Activated effector memory CD4-positive, alpha-beta T cell treated with Interleukin-2 at 50 U/mL for 16 hours (primary cell): ENCODE data around the gene PSTPIP1.
A peak's percentile ranks its signal among the peaks of the same experiment; 100 is the strongest.

Experiments used
- DNase-seq: peaks from one replicate; pipeline ENCODE4 v3.0.0-alpha.2; 2020

Gene PSTPIP1

GRCh38 chr15:77020348-77021087, 25.6 kb downstream of the PSTPIP1 start:
- DNase-seq = no peak

DNA sequence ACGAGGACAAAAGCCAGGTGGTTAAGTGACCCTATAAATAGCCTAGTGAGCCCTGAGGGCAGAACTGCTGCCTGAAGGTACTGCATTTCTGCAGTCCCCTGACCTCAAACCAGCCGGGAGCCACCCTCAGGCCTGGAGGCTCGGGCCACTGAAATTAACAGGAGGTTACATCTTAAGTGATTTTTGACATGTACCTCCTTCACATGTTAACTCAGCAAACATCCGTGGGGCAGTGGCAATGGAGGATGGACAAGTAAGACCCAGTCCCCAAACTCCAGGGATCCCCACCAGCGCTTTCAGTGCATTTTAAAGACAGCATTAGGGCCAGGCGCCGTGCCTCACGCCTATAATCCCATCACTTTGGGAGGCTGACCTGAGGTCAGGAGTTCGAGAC, 26.2 kb downstream of the PSTPIP1 start:
- DNase-seq = no peak

GRCh38 chr15:77021803-77022381, 27.0 kb downstream of the PSTPIP1 start:
- no peak for DNase-seq

DNA sequence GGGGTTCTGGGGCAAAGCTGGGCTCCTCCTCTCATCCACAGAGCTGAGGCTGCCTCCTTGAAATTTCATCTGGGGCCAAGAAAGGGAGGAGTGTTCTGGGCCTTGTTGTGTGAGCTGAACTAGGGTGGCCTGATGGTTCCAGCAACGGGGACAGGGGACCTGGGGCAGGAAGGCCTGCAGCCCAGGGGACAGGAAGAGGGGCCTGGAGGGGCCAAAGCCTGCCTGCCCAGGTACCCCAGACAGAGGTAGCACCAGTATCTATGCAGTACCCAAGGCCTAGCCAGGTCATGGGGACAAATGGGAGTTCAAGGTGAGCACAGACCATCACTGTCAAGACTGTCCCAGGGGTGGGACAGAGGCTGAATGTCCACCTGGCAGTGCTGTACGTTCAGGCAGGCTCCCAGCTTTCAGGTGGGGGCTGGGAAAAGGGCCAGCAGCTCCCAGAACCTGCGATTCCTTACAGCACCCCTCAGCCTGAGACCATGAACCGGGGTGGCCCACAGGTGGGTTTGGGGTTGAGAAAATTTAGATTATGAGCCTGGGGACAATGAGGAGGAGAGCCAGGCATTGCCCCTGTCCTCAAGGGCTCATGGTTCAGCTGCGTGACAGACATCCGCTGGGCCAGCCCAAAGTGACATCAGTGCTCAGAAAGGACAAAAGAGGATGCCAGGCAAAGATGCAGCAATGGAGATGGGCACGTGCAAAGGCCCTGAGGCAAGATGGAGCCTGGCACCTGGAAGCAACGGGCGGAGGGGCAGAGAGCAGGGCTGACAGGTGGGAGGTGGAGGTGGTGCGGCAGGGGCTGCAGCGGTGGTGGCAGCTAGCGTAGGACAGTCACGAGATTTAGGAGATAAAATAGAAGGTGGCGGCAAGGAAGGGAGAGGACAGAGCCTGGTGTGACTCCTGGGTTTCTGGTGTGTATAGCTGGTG, 28.0 kb downstream of the PSTPIP1 start:
- no peak for DNase-seq

- no peak for DNase-seq
Observed at GRCh38 chr15:77023576-77024272, 28.8 kb downstream of the PSTPIP1 start.

DNA sequence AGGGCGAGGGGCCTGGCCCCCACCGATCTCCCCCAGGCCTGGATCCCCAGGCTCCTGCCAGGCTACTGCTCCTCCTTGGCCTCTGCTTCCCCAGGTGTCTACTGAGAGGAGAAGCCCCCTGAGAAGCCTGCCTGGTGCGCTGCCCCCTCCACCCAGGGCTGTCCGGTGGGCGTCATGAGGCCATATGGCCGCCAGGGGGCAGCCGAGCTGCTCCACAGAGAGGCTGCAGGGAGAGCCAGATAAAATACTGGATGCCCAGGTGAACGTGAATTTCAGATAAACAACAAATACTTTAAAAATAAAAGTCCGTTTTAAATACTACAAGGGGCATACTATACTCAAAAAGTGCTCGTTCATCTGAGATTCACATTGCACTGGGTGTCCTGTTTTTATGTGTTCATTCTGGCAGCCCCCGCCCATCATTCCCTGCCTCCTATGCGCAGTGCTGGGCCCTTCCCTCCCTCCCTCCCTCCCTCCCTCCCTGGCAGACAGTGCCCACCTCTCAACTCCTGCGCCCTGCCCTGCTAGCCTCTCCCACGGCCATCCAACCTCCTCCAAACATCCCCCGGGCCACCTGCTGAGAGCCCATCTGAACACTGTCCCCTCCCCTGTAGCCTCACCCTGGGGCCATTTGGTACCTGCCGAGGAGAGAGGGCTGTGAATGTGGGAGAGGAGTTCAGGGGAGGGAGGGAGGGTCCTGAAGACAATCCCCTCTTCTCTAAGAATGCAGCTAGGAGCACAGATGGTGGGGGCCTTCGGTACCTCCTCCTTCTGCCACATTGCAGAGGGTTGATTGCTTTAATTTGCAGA, 29.6 kb downstream of the PSTPIP1 start:
- DNase-seq = peak; percentile 46

- DNase-seq = no peak
Observed at GRCh38 chr15:77025083-77025901, 30.4 kb downstream of the PSTPIP1 start.

- no peak for DNase-seq
Observed at GRCh38 chr15:77025941-77026411, 31.1 kb downstream of the PSTPIP1 start.

GRCh38 chr15:77026501-77027110, 31.7 kb downstream of the PSTPIP1 start:
- no peak for DNase-seq

DNA sequence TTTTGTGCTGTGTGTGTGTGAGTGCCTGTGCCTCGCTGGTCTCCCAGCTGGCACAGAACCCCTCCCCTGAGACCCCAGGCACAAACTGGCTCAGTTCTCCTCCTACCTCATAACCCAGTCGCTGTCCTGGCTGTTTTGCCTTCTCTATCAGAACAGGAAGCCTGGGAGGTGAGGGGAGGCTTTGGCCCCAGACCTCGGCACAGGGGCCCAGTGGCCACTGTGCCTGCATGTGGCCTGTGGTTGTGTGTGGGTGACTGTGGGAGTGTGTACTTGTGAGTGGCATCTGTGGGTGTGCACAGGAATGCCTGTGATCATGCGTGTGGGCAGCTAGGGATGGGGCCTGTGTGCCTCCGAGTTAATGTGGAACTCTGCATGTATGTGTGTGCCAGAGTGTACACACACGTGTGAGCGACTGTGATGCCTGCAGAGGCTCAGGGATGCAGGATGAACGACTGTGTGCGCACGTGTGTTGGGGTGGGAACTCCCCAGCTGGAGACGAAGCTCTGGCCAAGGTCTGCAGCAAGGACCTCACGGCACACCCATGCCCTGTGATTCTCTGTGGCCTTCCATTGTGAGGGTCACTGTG, 32.3 kb downstream of the PSTPIP1 start:
- no peak for DNase-seq

GRCh38 chr15:77027697-77028450, 32.9 kb downstream of the PSTPIP1 start:
- DNase-seq = no peak

- DNase-seq = no peak
Observed at GRCh38 chr15:77028451-77029165, 33.7 kb downstream of the PSTPIP1 start.

- DNase-seq = peak; percentile 0
Observed at GRCh38 chr15:77029166-77030047, 34.5 kb downstream of the PSTPIP1 start.

- peak; percentile 0 for DNase-seq
Observed at GRCh38 chr15:77030048-77030927, 35.4 kb downstream of the PSTPIP1 start.

DNA sequence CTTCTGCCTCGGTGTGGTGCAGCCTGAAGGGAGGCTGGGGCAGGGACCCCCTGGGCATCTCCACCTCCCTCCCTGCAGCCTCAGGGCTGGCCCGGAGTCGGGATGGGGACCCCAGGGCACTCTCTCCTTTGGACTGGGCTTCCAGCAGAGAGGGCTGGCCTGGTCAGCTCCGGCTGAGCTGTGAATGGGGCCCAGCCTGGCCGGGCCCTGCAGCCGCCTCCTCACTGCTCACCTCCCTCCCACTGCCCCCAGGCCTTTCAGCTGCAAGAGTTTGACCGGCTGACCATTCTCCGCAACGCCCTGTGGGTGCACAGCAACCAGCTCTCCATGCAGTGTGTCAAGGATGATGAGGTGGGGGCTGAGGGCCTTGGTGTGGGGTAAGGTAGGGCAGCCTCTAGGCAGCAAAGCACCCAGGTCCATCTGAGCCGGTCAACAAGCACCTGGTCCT, 36.0 kb downstream of the PSTPIP1 start:
- DNase-seq = no peak

- DNase-seq = peak; percentile 0
Observed at GRCh38 chr15:77031376-77032050, 36.6 kb downstream of the PSTPIP1 start.
